Mucosa of rectum (tissue), 2 donors: ENCODE data around the gene HMG20B.
"Not testable (repeated sequence)": the region's sequence is repeated elsewhere in the genome, so short reads cannot be mapped to it uniquely, and the experiment has no call there.

ENCODE experiments used
- H3K27ac ChIP-seq, 2 donors: one replicate each; pipeline ENCODE4 v1.7.0; 2013; ENCODE audit warnings: inconsistent platforms in 2 of 2, low read depth in 2 of 2, low read length in 2 of 2
- H3K27me3 ChIP-seq, 2 donors: one replicate each; pipeline ENCODE4 v1.7.0; 2013; ENCODE audit warnings: low read length in 2 of 2; ENCODE audit not compliant: control insufficient read depth in 2 of 2, insufficient read depth in 2 of 2
- H3K36me3 ChIP-seq, 2 donors: one replicate each; pipeline ENCODE4 v1.7.0; 2013; ENCODE audit warnings: low read length in 2 of 2; ENCODE audit not compliant: control insufficient read depth in 2 of 2, insufficient read depth in 2 of 2
- H3K4me1 ChIP-seq, 2 donors: one replicate each; pipeline ENCODE4 v1.7.0; 2013; ENCODE audit warnings: low read length in 2 of 2, mild to moderate bottlenecking in 1 of 2; ENCODE audit not compliant: control insufficient read depth in 2 of 2, insufficient read depth in 2 of 2
- H3K4me3 ChIP-seq, 2 donors: one replicate each; pipeline ENCODE4 v1.7.0; 2013; ENCODE audit warnings: low read length in 2 of 2
- H3K9ac ChIP-seq, 2 donors: one replicate each; pipeline ENCODE4 v1.7.0; 2013; ENCODE audit warnings: low read length in 2 of 2, low read depth in 1 of 2, mild to moderate bottlenecking in 1 of 2
- H3K9me3 ChIP-seq, 2 donors: one replicate each; pipeline ENCODE4 v1.7.0; 2013; ENCODE audit warnings: low read length in 2 of 2; ENCODE audit not compliant: control insufficient read depth in 2 of 2
- donor health status: healthy.
- donor health status: Normal muscosa, but diverticular disease.

Gene HMG20B

GRCh38 chr19:3572855-3573161 is at the start of gene HMG20B:
TSS of gene HMG20B (plus strand) at chr19:3572944. CDS start at chr19:3573310, 366 bp downstream.
- Histone ChIP-seq H3K9me3 (no peaks in the 10 kb centered on the region), H3K27ac (peak within 1 kb of the TSS; percentile 77 to 78)

GRCh38 chr19:3523361-3524077 is 49.2 kb upstream of the HMG20B start:
- Histone ChIP-seq H3K4me3 (no peak overlapping the region), H3K4me1 (no peaks in the 10 kb centered on the region), H3K9ac (no peak overlapping the region), H3K27me3 (no peaks in the 10 kb centered on the region), H3K36me3 (peaks cover 48 to 51% of the 10 kb centered on the region in 2 donors), H3K9me3 (no peaks in the 10 kb centered on the region), H3K27ac (no peak overlapping the region)

More at GRCh38 chr19:3572855-3573161, at the start of gene HMG20B:
- peak within 1 kb of the TSS; percentile 80 for H3K4me3 ChIP-seq
- no peaks in the 10 kb centered on the region for H3K27me3 ChIP-seq
- H3K4me1 ChIP-seq: peaks cover 22 to 23% of the 10 kb centered on the region in 2 donors
- peaks cover 0 to 5% of the 10 kb centered on the region in 2 donors for H3K36me3 ChIP-seq
- H3K9ac ChIP-seq: peak within 1 kb of the TSS; percentile 68 to 87

- H3K4me1 ChIP-seq: no peaks in the 10 kb centered on the region
- H3K9me3 ChIP-seq: no peaks in the 10 kb centered on the region
- no peak overlapping the region for H3K27ac ChIP-seq
- no peak overlapping the region for H3K4me3 ChIP-seq
- peaks cover 46 to 47% of the 10 kb centered on the region in 2 donors for H3K36me3 ChIP-seq
- no peaks in the 10 kb centered on the region for H3K27me3 ChIP-seq
- H3K9ac ChIP-seq: no peak overlapping the region
Observed at GRCh38 chr19:3524078-3524842, 48.5 kb upstream of the HMG20B start.

GRCh38 chr19:3524904-3525451 is 47.8 kb upstream of the HMG20B start:
- Histone ChIP-seq H3K36me3 (peaks cover 43% of the 10 kb centered on the region in 2 donors), H3K4me1 (no peaks in the 10 kb centered on the region), H3K9ac (no peak overlapping the region), H3K27ac (no peak overlapping the region), H3K4me3 (no peak overlapping the region), H3K27me3 (no peaks in the 10 kb centered on the region), H3K9me3 (no peaks in the 10 kb centered on the region)

GRCh38 chr19:3526507-3527237 is 46.1 kb upstream of the HMG20B start:
- Histone ChIP-seq H3K27ac (no peak overlapping the region), H3K9me3 (no peaks in the 10 kb centered on the region), H3K4me3 (no peak overlapping the region), H3K27me3 (no peaks in the 10 kb centered on the region), H3K4me1 (no peaks in the 10 kb centered on the region), H3K9ac (no peak overlapping the region), H3K36me3 (peaks cover 38 to 51% of the 10 kb centered on the region in 2 donors)

GRCh38 chr19:3527238-3527910 is 45.4 kb upstream of the HMG20B start:
- Histone ChIP-seq H3K9ac (no peak overlapping the region), H3K4me1 (no peaks in the 10 kb centered on the region), H3K27me3 (no peaks in the 10 kb centered on the region), H3K9me3 (no peaks in the 10 kb centered on the region), H3K4me3 (no peak overlapping the region), H3K27ac (no peak overlapping the region), H3K36me3 (peaks cover 38 to 56% of the 10 kb centered on the region in 2 donors)

GRCh38 chr19:3528080-3528479 is 44.7 kb upstream of the HMG20B start:
- H3K27me3 ChIP-seq: no peaks in the 10 kb centered on the region
- no peak overlapping the region for H3K27ac ChIP-seq
- peaks cover 45 to 60% of the 10 kb centered on the region in 2 donors for H3K36me3 ChIP-seq
- H3K9me3 ChIP-seq: no peaks in the 10 kb centered on the region
- no peak overlapping the region for H3K4me3 ChIP-seq
- H3K9ac ChIP-seq: no peak overlapping the region
- no peaks in the 10 kb centered on the region for H3K4me1 ChIP-seq

GRCh38 chr19:3528539-3529211 is 44.1 kb upstream of the HMG20B start:
- H3K9ac ChIP-seq: no peak overlapping the region
- peaks cover 47 to 59% of the 10 kb centered on the region in 2 donors for H3K36me3 ChIP-seq
- H3K27me3 ChIP-seq: no peaks in the 10 kb centered on the region
- no peaks in the 10 kb centered on the region for H3K4me1 ChIP-seq
- H3K4me3 ChIP-seq: no peak overlapping the region
- H3K9me3 ChIP-seq: no peaks in the 10 kb centered on the region
- H3K27ac ChIP-seq: no peak overlapping the region

GRCh38 chr19:3529299-3529698 is 43.4 kb upstream of the HMG20B start:
- not testable (repeated sequence) for H3K4me3 ChIP-seq, H3K9me3 ChIP-seq, H3K9ac ChIP-seq, H3K4me1 ChIP-seq, H3K27ac ChIP-seq, H3K27me3 ChIP-seq
- H3K36me3 ChIP-seq: peaks cover 44 to 57% of the 10 kb centered on the region in 2 donors
